H9 (cell line): ENCODE measurements around the gene LRMDA. TPM values are rescaled to one million over a fixed set of nuclear protein-coding genes. Genes with fewer than 3 reads are reported as not detected.

Experiments
- DNase-seq: peaks from one replicate; pipeline ENCODE4 v3.0.0-alpha.2; 2017
- H2AFZ ChIP-seq: one replicate; pipeline ENCODE4 v1.6.1; 2013; ENCODE audit warnings: mild to moderate bottlenecking, low read length, control low read depth, moderate library complexity
- H2AK5ac ChIP-seq: 2 replicates; pipeline ENCODE4 v1.6.1; 2013; ENCODE audit warnings: low read length, control low read depth, mixed read lengths; ENCODE audit not compliant: insufficient read length
- H2BK120ac ChIP-seq: one replicate; pipeline ENCODE4 v1.6.1; 2013; ENCODE audit warnings: low read depth, mild to moderate bottlenecking, low read length, control low read depth, inconsistent platforms; ENCODE audit not compliant: poor library complexity, severe bottlenecking
- H2BK12ac ChIP-seq: 2 replicates; pipeline ENCODE4 v1.6.1; 2013; ENCODE audit warnings: low read length, control low read depth, mixed read lengths, low read depth; ENCODE audit not compliant: insufficient read length
- H2BK15ac ChIP-seq: 2 replicates; pipeline ENCODE4 v1.6.1; 2013; ENCODE audit warnings: low read depth, low read length, control low read depth
- H2BK20ac ChIP-seq: one replicate; pipeline ENCODE4 v1.6.1; 2013; ENCODE audit warnings: low read depth, mild to moderate bottlenecking, low read length, control low read depth, inconsistent platforms; ENCODE audit not compliant: poor library complexity, severe bottlenecking
- H2BK5ac ChIP-seq: 2 replicates; pipeline ENCODE4 v1.6.1; 2013; ENCODE audit warnings: low read length, control low read depth, mixed read lengths; ENCODE audit not compliant: insufficient read length
- H3K14ac ChIP-seq: 2 replicates; pipeline ENCODE4 v1.6.1; 2013; ENCODE audit warnings: low read length, control low read depth; ENCODE audit not compliant: insufficient read depth
- H3K18ac ChIP-seq: 2 replicates; pipeline ENCODE4 v1.6.1; 2013; ENCODE audit warnings: low read depth, mild to moderate bottlenecking, mixed read lengths, low read length, control low read depth; ENCODE audit not compliant: insufficient read length
- H3K23ac ChIP-seq: 2 replicates; pipeline ENCODE4 v1.6.1; 2013; ENCODE audit warnings: low read length, control low read depth, mixed read lengths, low read depth; ENCODE audit not compliant: insufficient read length
- H3K23me2 ChIP-seq: 2 replicates; pipeline ENCODE4 v1.6.1; 2013; ENCODE audit warnings: low read depth, mild to moderate bottlenecking, mixed read lengths, low read length, control low read depth; ENCODE audit not compliant: insufficient read length, poor library complexity, severe bottlenecking
- H3K27ac ChIP-seq: 2 replicates; pipeline ENCODE4 v1.5.1; 2013; ENCODE audit warnings: low read length, control low read depth, mixed read lengths, low read depth; ENCODE audit not compliant: insufficient read length
- H3K27me3 ChIP-seq: 2 replicates; pipeline ENCODE4 v1.6.1; 2013; ENCODE audit warnings: low read length, control low read depth, inconsistent platforms; ENCODE audit not compliant: insufficient read depth
- H3K4ac ChIP-seq: 2 replicates; pipeline ENCODE4 v1.6.1; 2013; ENCODE audit warnings: low read depth, mild to moderate bottlenecking, control low read depth, inconsistent platforms, low read length, moderate library complexity
- H3K4me1 ChIP-seq: 2 replicates; pipeline ENCODE4 v1.6.1; 2013; ENCODE audit warnings: low read length, control low read depth, inconsistent platforms; ENCODE audit not compliant: insufficient read depth
- H3K4me2 ChIP-seq: 2 replicates; pipeline ENCODE4 v1.6.1; 2013; ENCODE audit warnings: low read length, control low read depth, mixed read lengths; ENCODE audit not compliant: insufficient read length, insufficient read depth
- H3K56ac ChIP-seq: 2 replicates; pipeline ENCODE4 v1.6.1; 2013; ENCODE audit warnings: low read depth, mild to moderate bottlenecking, mixed read lengths, low read length, control low read depth; ENCODE audit not compliant: insufficient read length
- H3K79me1 ChIP-seq: 2 replicates; pipeline ENCODE4 v1.6.1; 2013; ENCODE audit warnings: low read depth, mild to moderate bottlenecking, moderate library complexity, low read length, control low read depth, inconsistent platforms; ENCODE audit not compliant: insufficient read depth, poor library complexity, severe bottlenecking
- H3K79me2 ChIP-seq: 2 replicates; pipeline ENCODE4 v1.6.1; 2013; ENCODE audit warnings: low read length, control low read depth, inconsistent platforms; ENCODE audit not compliant: insufficient read depth
- H3K9ac ChIP-seq: 2 replicates; pipeline ENCODE4 v1.6.1; 2013; ENCODE audit warnings: low read length, control low read depth, mixed read lengths; ENCODE audit not compliant: insufficient read length; ENCODE audit errors: extremely low read depth
- H3K9me3 ChIP-seq: one replicate; pipeline ENCODE4 v1.6.1; 2013; ENCODE audit warnings: low read depth, low read length, inconsistent platforms; ENCODE audit not compliant: control insufficient read depth
- H3T11ph ChIP-seq: one replicate; pipeline ENCODE4 v1.6.1; 2013; ENCODE audit warnings: mild to moderate bottlenecking, low read length, control low read depth, inconsistent platforms
- H4K20me1 ChIP-seq: one replicate; pipeline ENCODE4 v1.6.1; 2013; ENCODE audit not compliant: control insufficient read depth, insufficient read length, insufficient read depth
- H4K5ac ChIP-seq: 2 replicates; pipeline ENCODE4 v1.6.1; 2013; ENCODE audit warnings: low read depth, mild to moderate bottlenecking, mixed read lengths, low read length, control low read depth; ENCODE audit not compliant: insufficient read length
- H4K8ac ChIP-seq: replicated peaks from 2 replicates; pipeline ENCODE4 v1.6.1; 2013; ENCODE audit warnings: low read length, control low read depth, mixed read lengths, low read depth; ENCODE audit not compliant: insufficient read length
- H4K91ac ChIP-seq: 2 replicates; pipeline ENCODE4 v1.6.1; 2013; ENCODE audit warnings: low read depth, mild to moderate bottlenecking, moderate library complexity, mixed read lengths, low read length, control low read depth; ENCODE audit not compliant: insufficient read length
- H3K27ac Mint-ChIP-seq, 3 experiments: 2 replicates in 2 of 3; 3 replicates in 1 of 3; pipeline ENCODE4 v1.8.0; 2020 to 2021; ENCODE audit warnings: mixed read lengths in 3 of 3, mild to moderate bottlenecking in 1 of 3, moderate library complexity in 1 of 3
- H3K27me3 Mint-ChIP-seq: 2 replicates; pipeline ENCODE4 v1.8.0; 2021; ENCODE audit warnings: low read depth, mild to moderate bottlenecking, moderate library complexity, mixed read lengths
- H3K36me3 Mint-ChIP-seq, 3 experiments: 2 replicates in 2 of 3; 3 replicates in 1 of 3; pipeline ENCODE4 v1.8.0; 2020 to 2021; ENCODE audit warnings: low read depth in 3 of 3, mixed read lengths in 3 of 3; ENCODE audit not compliant: insufficient read depth in 1 of 3
- H3K4me1 Mint-ChIP-seq, 2 experiments: 2 replicates each; pipeline ENCODE4 v1.8.0; 2020; ENCODE audit warnings: mixed read lengths in 2 of 2
- H3K4me3 Mint-ChIP-seq, 2 experiments: 2 replicates in 1 of 2; 3 replicates in 1 of 2; pipeline ENCODE4 v1.8.0; 2020 to 2021; ENCODE audit warnings: mild to moderate bottlenecking in 2 of 2, mixed read lengths in 2 of 2, moderate library complexity in 1 of 2
- H3K9me3 Mint-ChIP-seq, 2 experiments: 2 replicates in 1 of 2; 3 replicates in 1 of 2; pipeline ENCODE4 v1.8.0; 2020; ENCODE audit warnings: mild to moderate bottlenecking in 2 of 2, mixed read lengths in 2 of 2, moderate library complexity in 1 of 2
- WGBS: extraction: QIAGEN DNeasy Blood & Tissue Kit; methylation state at CpG from one replicate; pipeline ENCODE4 v1.1.7; 2013; ENCODE audit warnings: missing lambda C conversion rate, low lambda C conversion rate, mixed read lengths; ENCODE audit not compliant: insufficient read length; ENCODE audit errors: extremely low coverage; 5-methylcytosine and 5-hydroxymethylcytosine counted together
- total RNA-seq: library from RNA; stranded (reverse); gene quantifications from 2 replicates; pipeline ENCODE4 v1.2.1, GENCODE V29; 2021
- TF ChIP-seq, protein P1 (sequence below): fragments of 200-600 bp; sonication (generic); conservative IDR thresholded peaks from 3 replicates; pipeline ENCODE4 v1.8.0; 2021; ENCODE audit warnings: antibody characterized with exemption, mild to moderate bottlenecking

The LRMDA gene
- total RNA-seq, 1 experiment from 2014 or later = 1.8 TPM

DNA sequence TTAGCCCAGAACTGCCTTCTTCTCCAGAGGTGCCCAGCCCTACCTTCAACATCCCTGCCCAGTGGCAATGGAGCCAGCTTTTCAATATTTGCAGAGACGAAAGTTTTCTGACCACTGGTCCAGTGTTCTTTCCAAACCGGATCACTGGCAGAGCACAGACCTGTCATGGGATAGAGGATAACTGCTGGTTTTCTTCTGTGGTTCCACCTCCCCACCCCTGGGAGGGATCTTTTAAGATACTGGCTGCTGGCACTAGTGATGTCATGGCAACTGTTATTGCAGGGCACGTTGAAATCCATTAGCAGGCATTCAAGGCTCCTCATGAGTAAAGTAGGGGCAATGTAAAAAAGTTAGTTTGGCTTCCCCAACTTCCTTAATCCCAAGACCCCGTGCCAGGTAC is 387.1 kb downstream of the LRMDA start:
- Mint-ChIP-seq H3K27me3 (peaks cover 2% of the 10 kb centered on the region; the same call in 1 of the 2 replicates), H3K9me3 (peaks cover 8 to 13% of the 10 kb centered on the region in 2 experiments; a peak in 4 of 5 replicates), H3K36me3 (no peaks in the 10 kb centered on the region), H3K4me1 (no peaks in the 10 kb centered on the region; a peak in 2 of 4 replicates), H3K4me3 (no peak overlapping the region), H3K27ac (no peak overlapping the region)
- Histone ChIP-seq H3K14ac (no peak overlapping the region), H3K18ac (no peak overlapping the region), H3T11ph (no peak overlapping the region), H2BK120ac (no peak overlapping the region), H3K56ac (no peak overlapping the region), H3K23me2 (no peaks in the 10 kb centered on the region), H2BK20ac (no peak overlapping the region), H3K79me2 (no peaks in the 10 kb centered on the region), H4K8ac (no peak overlapping the region), H2BK5ac (no peak overlapping the region), H3K4me2 (no peak overlapping the region), H4K5ac (no peak overlapping the region), H2AFZ (no peak overlapping the region), H3K9ac (no peak overlapping the region), H3K27me3 (no peaks in the 10 kb centered on the region), H4K91ac (no peak overlapping the region), H2BK12ac (no peak overlapping the region), H2AK5ac (no peak overlapping the region), H3K27ac (no peak overlapping the region), H4K20me1 (no peaks in the 10 kb centered on the region), H3K4me1 (no peaks in the 10 kb centered on the region), H3K79me1 (no peaks in the 10 kb centered on the region), H2BK15ac (no peak overlapping the region), H3K9me3 (no peaks in the 10 kb centered on the region), H3K4ac (no peak overlapping the region), H3K23ac (no peak overlapping the region)
- no peak for DNase-seq
- whole genome bisulfite sequencing = no CpG with 5 or more reads among the region's 4 CpGs
- TF ChIP-seq, protein P1, sequence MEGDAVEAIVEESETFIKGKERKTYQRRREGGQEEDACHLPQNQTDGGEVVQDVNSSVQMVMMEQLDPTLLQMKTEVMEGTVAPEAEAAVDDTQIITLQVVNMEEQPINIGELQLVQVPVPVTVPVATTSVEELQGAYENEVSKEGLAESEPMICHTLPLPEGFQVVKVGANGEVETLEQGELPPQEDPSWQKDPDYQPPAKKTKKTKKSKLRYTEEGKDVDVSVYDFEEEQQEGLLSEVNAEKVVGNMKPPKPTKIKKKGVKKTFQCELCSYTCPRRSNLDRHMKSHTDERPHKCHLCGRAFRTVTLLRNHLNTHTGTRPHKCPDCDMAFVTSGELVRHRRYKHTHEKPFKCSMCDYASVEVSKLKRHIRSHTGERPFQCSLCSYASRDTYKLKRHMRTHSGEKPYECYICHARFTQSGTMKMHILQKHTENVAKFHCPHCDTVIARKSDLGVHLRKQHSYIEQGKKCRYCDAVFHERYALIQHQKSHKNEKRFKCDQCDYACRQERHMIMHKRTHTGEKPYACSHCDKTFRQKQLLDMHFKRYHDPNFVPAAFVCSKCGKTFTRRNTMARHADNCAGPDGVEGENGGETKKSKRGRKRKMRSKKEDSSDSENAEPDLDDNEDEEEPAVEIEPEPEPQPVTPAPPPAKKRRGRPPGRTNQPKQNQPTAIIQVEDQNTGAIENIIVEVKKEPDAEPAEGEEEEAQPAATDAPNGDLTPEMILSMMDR = no peak
